Keratinocyte (primary cell): Measurements from ENCODE around the gene ARAF.

Experiments
- EZH2 ChIP-seq: IDR thresholded peaks from one replicate; pipeline ENCODE4 v1.6.1; 2012; ENCODE audit warnings: inconsistent platforms, mild to moderate bottlenecking, low read length, moderate library complexity
- TF ChIP-seq, protein P1 (sequence below), 3 experiments: IDR thresholded peaks in 1 of 3; conservative IDR thresholded peaks in 1 of 3; optimal IDR thresholded peaks in 1 of 3; 2 replicates in 2 of 3; 3 replicates in 1 of 3; pipeline versions ENCODE3 to v1.5.1; 2011; ENCODE audit warnings: low read length in 3 of 3, mild to moderate bottlenecking in 3 of 3, moderate library complexity in 2 of 3, control low read depth in 1 of 3, inconsistent platforms in 1 of 3; ENCODE audit not compliant: insufficient read depth in 2 of 3; ENCODE audit errors: extremely low read depth in 1 of 3

- TF ChIP-seq, protein P1, sequence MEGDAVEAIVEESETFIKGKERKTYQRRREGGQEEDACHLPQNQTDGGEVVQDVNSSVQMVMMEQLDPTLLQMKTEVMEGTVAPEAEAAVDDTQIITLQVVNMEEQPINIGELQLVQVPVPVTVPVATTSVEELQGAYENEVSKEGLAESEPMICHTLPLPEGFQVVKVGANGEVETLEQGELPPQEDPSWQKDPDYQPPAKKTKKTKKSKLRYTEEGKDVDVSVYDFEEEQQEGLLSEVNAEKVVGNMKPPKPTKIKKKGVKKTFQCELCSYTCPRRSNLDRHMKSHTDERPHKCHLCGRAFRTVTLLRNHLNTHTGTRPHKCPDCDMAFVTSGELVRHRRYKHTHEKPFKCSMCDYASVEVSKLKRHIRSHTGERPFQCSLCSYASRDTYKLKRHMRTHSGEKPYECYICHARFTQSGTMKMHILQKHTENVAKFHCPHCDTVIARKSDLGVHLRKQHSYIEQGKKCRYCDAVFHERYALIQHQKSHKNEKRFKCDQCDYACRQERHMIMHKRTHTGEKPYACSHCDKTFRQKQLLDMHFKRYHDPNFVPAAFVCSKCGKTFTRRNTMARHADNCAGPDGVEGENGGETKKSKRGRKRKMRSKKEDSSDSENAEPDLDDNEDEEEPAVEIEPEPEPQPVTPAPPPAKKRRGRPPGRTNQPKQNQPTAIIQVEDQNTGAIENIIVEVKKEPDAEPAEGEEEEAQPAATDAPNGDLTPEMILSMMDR (optimal IDR thresholded peaks at IDR 0.05 in 1 of 3, IDR thresholded peaks at IDR 0.05 in 1 of 3, conservative IDR thresholded peaks at IDR 0.05 in 1 of 3; ENCODE audit: extremely low read depth in 1 of 3, insufficient read depth in 2 of 3, low read length in 3 of 3): peak in 2 of 3 experiments; percentile 33 to 34
- no peak for TF ChIP-seq EZH2
Observed at GRCh38 chrX:47568656-47569295, 7.8 kb downstream of the ARAF start.
